Loucy (cell line): ENCODE measurements around the gene WIPI1.

Experiments used
- H2AFZ ChIP-seq: fragments of 200-600 bp; sonication (generic); 2 replicates; pipeline ENCODE4 v1.6.0; 2016; ENCODE audit warnings: antibody characterized with exemption, mild to moderate bottlenecking, low read length, moderate library complexity
- H3F3A ChIP-seq: fragments of 200-600 bp; 2 replicates; pipeline ENCODE4 v1.6.0; 2016; ENCODE audit warnings: antibody characterized with exemption, low read depth, mild to moderate bottlenecking
- H3K27me3 ChIP-seq: fragments of 200-600 bp; sonication (generic); 2 replicates; pipeline ENCODE4 v1.6.1; 2014; ENCODE audit warnings: low read length, mild to moderate bottlenecking; ENCODE audit not compliant: insufficient read depth, poor library complexity, severe bottlenecking
- H3K36me3 ChIP-seq: fragments of 200-600 bp; sonication (generic); 2 replicates; pipeline ENCODE4 v1.6.1; 2016; ENCODE audit warnings: low read length; ENCODE audit not compliant: insufficient read depth
- H3K4me1 ChIP-seq: fragments of 200-600 bp; sonication (generic); 2 replicates; pipeline ENCODE4 v1.5.1; 2014; ENCODE audit warnings: low read length, mild to moderate bottlenecking; ENCODE audit not compliant: insufficient read depth, poor library complexity, severe bottlenecking
- H3K4me2 ChIP-seq: fragments of 200-600 bp; sonication (generic); 2 replicates; pipeline ENCODE4 v1.6.0; 2014; ENCODE audit warnings: antibody characterized with exemption, low read length, low read depth, mild to moderate bottlenecking; ENCODE audit not compliant: poor library complexity, severe bottlenecking
- H3K4me3 ChIP-seq: fragments of 200-600 bp; sonication (generic); 2 replicates; pipeline ENCODE4 v1.5.1; 2014; ENCODE audit warnings: low read length, mild to moderate bottlenecking, mixed read lengths; ENCODE audit not compliant: poor library complexity, severe bottlenecking
- H3K79me2 ChIP-seq: fragments of 200-600 bp; sonication (generic); 2 replicates; pipeline ENCODE4 v1.6.1; 2014; ENCODE audit warnings: low read length; ENCODE audit not compliant: insufficient read depth
- H3K9ac ChIP-seq: fragments of 200-600 bp; sonication (generic); 2 replicates; pipeline ENCODE4 v1.6.0; 2014; ENCODE audit warnings: mild to moderate bottlenecking, low read depth, low read length, moderate library complexity; ENCODE audit not compliant: poor library complexity, severe bottlenecking
- H3K9me2 ChIP-seq: fragments of 200-600 bp; sonication (generic); replicated peaks from 2 replicates; pipeline ENCODE4 v1.6.1; 2016; ENCODE audit warnings: low read depth, low read length, mixed read lengths
- H3K9me3 ChIP-seq: fragments of 200-600 bp; sonication (generic); 2 replicates; pipeline ENCODE4 v1.6.1; 2014; ENCODE audit warnings: mild to moderate bottlenecking, antibody characterized with exemption, low read length, low read depth; ENCODE audit not compliant: insufficient read depth
- H4K20me1 ChIP-seq: fragments of 200-600 bp; sonication (generic); 2 replicates; pipeline ENCODE4 v1.6.0; 2014; ENCODE audit warnings: antibody characterized with exemption, low read length, mild to moderate bottlenecking; ENCODE audit not compliant: insufficient read depth, poor library complexity, severe bottlenecking
- EZH2phosphoT487 ChIP-seq: fragments of 200-600 bp; IDR thresholded peaks from 2 replicates; pipeline ENCODE4 v1.6.1; 2018; ENCODE audit warnings: antibody characterized with exemption, mild to moderate bottlenecking, moderate library complexity, borderline replicate concordance
- TF ChIP-seq, protein P1 (sequence below): fragments of 200-600 bp; sonication (generic); conservative IDR thresholded peaks from 2 replicates; pipeline ENCODE4 v1.5.1; 2014; ENCODE audit warnings: mild to moderate bottlenecking, antibody characterized with exemption, low read length

Gene WIPI1

GRCh38 chr17:68480885-68481284 is 23.6 kb upstream of the WIPI1 start:
- H3K4me3 ChIP-seq, result no peak overlapping the region
- H3K79me2 ChIP-seq, result no peaks in the 10 kb centered on the region
- H2AFZ ChIP-seq, result no peak overlapping the region
- no peaks in the 10 kb centered on the region; the same call in 1 of the 2 replicates for H3K9me3 ChIP-seq
- H3K9me2 ChIP-seq, result no peaks in the 10 kb centered on the region
- no peak overlapping the region for H3K4me2 ChIP-seq
- H3K9ac ChIP-seq, result no peak overlapping the region
- H3K4me1 ChIP-seq, result no peaks in the 10 kb centered on the region
- H3K27me3 ChIP-seq, result no peaks in the 10 kb centered on the region
- no peaks in the 10 kb centered on the region for H3K36me3 ChIP-seq
- TF ChIP-seq, protein P1, sequence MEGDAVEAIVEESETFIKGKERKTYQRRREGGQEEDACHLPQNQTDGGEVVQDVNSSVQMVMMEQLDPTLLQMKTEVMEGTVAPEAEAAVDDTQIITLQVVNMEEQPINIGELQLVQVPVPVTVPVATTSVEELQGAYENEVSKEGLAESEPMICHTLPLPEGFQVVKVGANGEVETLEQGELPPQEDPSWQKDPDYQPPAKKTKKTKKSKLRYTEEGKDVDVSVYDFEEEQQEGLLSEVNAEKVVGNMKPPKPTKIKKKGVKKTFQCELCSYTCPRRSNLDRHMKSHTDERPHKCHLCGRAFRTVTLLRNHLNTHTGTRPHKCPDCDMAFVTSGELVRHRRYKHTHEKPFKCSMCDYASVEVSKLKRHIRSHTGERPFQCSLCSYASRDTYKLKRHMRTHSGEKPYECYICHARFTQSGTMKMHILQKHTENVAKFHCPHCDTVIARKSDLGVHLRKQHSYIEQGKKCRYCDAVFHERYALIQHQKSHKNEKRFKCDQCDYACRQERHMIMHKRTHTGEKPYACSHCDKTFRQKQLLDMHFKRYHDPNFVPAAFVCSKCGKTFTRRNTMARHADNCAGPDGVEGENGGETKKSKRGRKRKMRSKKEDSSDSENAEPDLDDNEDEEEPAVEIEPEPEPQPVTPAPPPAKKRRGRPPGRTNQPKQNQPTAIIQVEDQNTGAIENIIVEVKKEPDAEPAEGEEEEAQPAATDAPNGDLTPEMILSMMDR, result no peak
- no peak for TF ChIP-seq EZH2phosphoT487
- no peaks in the 10 kb centered on the region for H4K20me1 ChIP-seq
- H3F3A ChIP-seq, result no peaks in the 10 kb centered on the region

DNA sequence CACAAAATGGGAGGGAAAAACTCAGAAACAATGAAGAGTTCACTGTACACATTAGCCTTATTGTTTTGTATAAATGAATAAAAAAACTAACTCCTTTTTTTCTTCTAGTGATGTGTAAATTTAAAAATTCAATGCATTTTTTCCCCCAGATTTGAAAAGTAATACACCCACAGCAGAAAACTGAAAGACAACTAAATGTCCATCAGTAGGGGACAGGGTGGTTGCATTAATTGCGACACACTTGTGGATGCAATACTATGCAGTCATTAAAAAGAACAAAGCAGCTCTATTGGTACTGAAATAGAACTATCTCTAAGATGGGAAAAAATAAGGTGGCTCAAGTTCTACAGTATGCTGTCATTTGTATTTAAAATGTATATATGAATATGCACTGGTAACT is 13.7 kb upstream of the WIPI1 start:
- Histone ChIP-seq H2AFZ (no peak overlapping the region), H4K20me1 (no peaks in the 10 kb centered on the region), H3K9me2 (no peaks in the 10 kb centered on the region), H3K9ac (no peak overlapping the region), H3K27me3 (no peaks in the 10 kb centered on the region), H3K4me2 (no peak overlapping the region), H3K4me3 (no peak overlapping the region), H3F3A (no peaks in the 10 kb centered on the region), H3K4me1 (no peaks in the 10 kb centered on the region), H3K79me2 (no peaks in the 10 kb centered on the region), H3K9me3 (no peaks in the 10 kb centered on the region), H3K36me3 (no peaks in the 10 kb centered on the region)
- TF ChIP-seq EZH2phosphoT487, result no peak
- TF ChIP-seq, protein P1, result no peak

DNA sequence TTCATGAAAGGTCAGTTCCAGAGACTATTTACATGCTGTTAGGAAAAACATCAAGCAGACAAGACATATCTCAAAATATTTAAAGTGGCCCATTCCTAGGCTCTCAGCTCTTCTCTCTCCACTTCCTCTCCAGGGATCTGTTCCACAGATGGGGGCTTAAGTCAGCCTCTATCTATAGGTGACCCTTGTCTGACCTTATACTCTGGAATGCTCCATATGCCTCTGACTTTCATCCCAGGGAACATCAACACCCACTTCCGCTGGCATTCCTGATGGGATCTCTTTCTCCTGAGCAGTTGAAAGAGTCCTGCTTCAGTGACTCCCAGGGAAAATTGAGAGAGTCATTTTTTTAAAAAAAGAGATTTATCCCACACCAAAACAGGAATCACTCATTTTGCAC is 11.5 kb upstream of the WIPI1 start:
- Histone ChIP-seq H3K36me3 (no peaks in the 10 kb centered on the region), H3K79me2 (no peaks in the 10 kb centered on the region), H2AFZ (no peak overlapping the region), H3K4me3 (no peak overlapping the region), H3K27me3 (no peaks in the 10 kb centered on the region), H4K20me1 (no peaks in the 10 kb centered on the region), H3K9me3 (no peaks in the 10 kb centered on the region), H3K9me2 (no peaks in the 10 kb centered on the region), H3F3A (no peaks in the 10 kb centered on the region), H3K4me1 (no peaks in the 10 kb centered on the region), H3K4me2 (no peak overlapping the region), H3K9ac (no peak overlapping the region)
- TF ChIP-seq, protein P1, result no peak
- no peak for TF ChIP-seq EZH2phosphoT487
